ENCODE results near the gene LTB4R2. TPM values are rescaled to one million over a fixed set of nuclear protein-coding genes. Genes with fewer than 3 reads are reported as not detected.

Gene LTB4R2, protein sequence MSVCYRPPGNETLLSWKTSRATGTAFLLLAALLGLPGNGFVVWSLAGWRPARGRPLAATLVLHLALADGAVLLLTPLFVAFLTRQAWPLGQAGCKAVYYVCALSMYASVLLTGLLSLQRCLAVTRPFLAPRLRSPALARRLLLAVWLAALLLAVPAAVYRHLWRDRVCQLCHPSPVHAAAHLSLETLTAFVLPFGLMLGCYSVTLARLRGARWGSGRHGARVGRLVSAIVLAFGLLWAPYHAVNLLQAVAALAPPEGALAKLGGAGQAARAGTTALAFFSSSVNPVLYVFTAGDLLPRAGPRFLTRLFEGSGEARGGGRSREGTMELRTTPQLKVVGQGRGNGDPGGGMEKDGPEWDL
- total RNA-seq (2014; rRNA removed; shearing (Covaris generic)), result 1.8 and 5.4 TPM in 2 replicates

DNA sequence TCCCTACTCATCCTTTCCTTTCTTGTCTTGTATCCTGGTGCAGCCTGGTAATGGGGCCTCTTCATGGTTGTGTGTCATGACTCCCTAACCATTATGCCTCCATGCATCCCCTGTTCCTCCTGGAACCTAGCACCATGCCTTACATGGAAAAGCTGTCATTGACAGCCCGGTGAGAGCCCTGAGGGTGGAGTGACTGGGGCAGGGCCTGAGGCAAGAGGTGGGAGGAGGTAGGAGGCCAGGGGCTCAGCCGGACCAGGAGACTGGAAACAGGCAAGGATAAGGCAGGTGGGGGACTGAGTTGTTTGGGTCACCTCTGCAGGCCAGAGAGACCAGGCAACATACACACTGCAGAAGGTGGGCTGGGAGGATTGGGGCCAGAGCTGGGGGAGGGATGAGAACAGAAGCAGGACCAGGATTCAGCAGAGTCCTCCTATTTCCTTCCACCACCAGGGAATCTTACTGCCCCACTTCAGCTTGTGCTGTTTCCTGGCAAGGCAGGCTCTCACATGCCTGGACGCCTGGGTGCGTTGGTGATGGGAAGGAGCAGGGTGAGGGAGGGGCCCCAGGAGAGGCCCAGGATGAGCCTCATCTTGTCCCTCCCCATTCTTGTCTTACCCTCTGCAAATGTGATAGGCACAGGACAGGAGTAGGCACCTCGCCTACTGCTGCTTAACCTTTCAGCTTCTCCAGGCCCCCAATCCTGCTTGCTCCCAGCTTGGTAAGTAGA is at the start of gene LTB4R2:
TSS of gene LTB4R2 (plus strand) at position 603 of the 727 bp plus-strand sequence. CDS start 525 bp downstream, outside the sequence.
- no peak for DNase-seq (ENCODE audit: low spot score)
- in situ Hi-C loops (cut with HindIII; ENCODE audit: low sequenced_read_pairs), result no loop called here

- in situ Hi-C loops (cut with HindIII; ENCODE audit: low sequenced_read_pairs), result no loop called here
- DNase-seq (ENCODE audit: low spot score), result no peak
Measured at GRCh38 chr14:24260780-24261157, 49.2 kb upstream of the LTB4R2 start.

DNA sequence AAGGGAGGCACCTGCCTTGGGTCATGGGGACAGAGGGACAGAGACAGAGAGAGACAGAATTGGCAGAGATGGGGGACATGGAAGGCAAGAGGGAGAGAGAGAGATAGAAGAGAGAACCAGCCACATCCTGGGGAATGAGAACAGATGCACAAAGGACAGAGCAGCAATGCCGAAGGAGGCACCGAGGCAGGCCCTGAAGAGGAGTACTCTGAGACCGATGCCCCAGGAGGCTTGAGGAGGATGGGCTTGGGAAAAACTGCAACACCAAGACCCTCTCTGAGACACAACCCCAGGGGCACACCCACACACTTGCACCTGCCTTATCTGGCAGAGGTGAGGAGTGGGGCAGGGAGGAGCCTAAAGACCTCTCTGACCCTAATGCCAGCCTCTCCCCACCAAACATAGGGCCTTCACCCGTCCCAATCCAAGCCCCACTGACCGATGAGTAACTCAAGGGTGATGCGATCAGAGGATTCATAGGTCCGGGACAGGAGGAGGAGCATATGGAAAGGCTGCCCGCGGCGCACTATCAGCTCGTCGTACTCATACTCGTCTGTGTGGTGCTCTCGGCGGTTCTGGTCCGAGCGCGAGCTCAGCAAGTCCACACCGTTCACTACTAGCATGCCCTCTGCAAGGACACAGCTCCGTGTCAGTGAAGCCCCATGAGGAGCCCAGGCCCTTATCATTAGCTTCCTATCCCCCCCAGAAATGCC is 48.5 kb upstream of the LTB4R2 start:
- no peak for DNase-seq (ENCODE audit: low spot score)
- in situ Hi-C loops (cut with HindIII; ENCODE audit: low sequenced_read_pairs), result no loop called here

GRCh38 chr14:24261969-24262327 is 48.0 kb upstream of the LTB4R2 start:
- DNase-seq (ENCODE audit: low spot score), result no peak
- in situ Hi-C loops (cut with HindIII; ENCODE audit: low sequenced_read_pairs), result no loop called here

GRCh38 chr14:24262821-24263733 is 46.9 kb upstream of the LTB4R2 start, which contains the start of gene TGM1:
Gene TGM1 (minus strand): TSS chr14:24263177. CDS start chr14:24262352, 825 bp downstream.
- in situ Hi-C loops (cut with HindIII; ENCODE audit: low sequenced_read_pairs), result no loop called here
- DNase-seq (ENCODE audit: low spot score), result no peak

DNA sequence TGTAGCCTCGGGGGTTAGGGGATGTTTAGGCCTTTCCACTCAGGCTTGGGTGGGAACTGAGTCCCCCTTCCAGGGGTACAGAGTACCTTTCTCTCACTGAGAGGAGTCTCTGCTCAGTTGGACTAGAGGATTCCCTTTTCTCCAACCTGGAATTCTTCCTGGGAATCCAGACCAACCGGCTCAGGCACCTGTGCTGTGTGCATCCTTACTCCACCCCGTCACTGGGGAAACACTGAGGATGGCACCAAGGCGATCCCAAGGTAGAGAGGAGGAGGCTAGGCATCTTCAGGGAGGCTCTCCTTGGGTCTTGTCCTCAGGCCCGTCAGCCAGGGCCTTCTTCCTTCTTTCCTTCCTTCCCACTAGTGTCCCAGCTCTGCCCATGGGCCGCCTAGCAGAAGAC is 46.1 kb upstream of the LTB4R2 start:
- in situ Hi-C loops (cut with HindIII; ENCODE audit: low sequenced_read_pairs), result no loop called here
- no peak for DNase-seq (ENCODE audit: low spot score)

DNA sequence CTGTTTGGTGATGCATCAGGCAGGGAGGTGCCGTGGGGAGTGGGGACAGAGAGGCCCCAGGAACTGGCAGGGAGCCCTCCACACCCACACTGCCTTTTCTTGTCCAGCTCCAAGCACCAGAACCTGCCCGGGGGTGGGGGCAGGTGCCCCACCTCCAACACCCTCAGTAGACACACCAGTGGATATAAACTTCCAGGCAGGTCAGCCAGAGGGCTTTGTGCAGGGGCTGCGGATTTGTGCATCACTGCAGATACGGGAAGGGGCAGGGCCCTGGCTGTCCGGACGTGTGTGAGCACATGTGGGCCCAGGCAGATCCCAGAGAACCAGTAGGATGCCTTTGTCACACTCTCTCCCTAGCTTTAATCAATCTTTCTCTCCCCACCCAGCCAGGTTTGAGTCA is 45.6 kb upstream of the LTB4R2 start:
- DNase-seq (ENCODE audit: low spot score), result no peak
- in situ Hi-C loops (cut with HindIII; ENCODE audit: low sequenced_read_pairs), result no loop called here

- in situ Hi-C loops (cut with HindIII; ENCODE audit: low sequenced_read_pairs), result no loop called here
- DNase-seq (ENCODE audit: low spot score), result no peak
Measured at GRCh38 chr14:24266344-24267244, 43.3 kb upstream of the LTB4R2 start.

DNA sequence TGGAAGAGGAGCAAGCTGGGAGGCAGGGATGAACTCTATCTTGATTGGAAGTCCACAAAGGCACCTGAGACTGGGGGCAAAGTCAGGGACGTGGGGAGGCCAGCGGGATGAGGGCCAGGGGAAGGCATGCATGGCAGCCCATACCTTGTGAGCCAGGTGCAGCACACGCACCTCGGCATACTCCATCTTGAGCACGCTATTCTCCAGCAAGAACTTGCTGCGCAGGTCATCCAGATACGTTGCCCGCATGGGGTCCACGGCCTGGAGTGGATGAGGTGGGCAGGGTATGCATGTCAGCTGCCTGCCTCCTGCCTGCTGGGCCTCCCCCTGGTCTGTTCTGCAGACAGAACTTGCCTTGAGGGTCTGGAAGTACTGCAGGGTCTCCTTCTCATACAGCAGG is 42.4 kb upstream of the LTB4R2 start:
- in situ Hi-C loops (cut with HindIII; ENCODE audit: low sequenced_read_pairs), result no loop called here
- no peak for DNase-seq (ENCODE audit: low spot score)

DNA sequence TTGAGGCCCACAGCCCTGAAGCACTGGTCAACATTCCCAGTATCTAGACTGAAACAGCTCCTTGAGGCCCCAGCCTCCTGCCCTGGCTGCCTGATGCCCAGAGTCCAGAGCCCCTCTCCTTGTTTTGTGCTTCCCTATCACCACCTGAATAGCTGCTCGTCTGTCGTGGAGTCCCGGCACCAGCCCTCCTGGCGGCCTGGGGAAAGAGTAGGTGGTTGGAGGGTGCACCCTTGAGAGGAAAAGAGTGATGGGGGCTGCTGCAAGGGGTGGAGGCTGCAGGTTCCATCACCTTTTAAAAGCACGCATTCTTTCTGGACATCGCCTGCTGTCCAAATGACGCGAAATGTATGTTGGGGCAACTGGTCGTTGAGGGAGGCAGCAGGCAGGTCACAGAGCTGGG is 41.7 kb upstream of the LTB4R2 start:
- no peak for DNase-seq (ENCODE audit: low spot score)
- in situ Hi-C loops (cut with HindIII; ENCODE audit: low sequenced_read_pairs), result no loop called here

GRCh38 chr14:24269368-24269767 is 40.6 kb upstream of the LTB4R2 start:
- in situ Hi-C loops (cut with HindIII; ENCODE audit: low sequenced_read_pairs), result no loop called here
- no peak for DNase-seq (ENCODE audit: low spot score)

- in situ Hi-C loops (cut with HindIII; ENCODE audit: low sequenced_read_pairs), result no loop called here
Measured at GRCh38 chr14:24269910-24270536, 39.9 kb upstream of the LTB4R2 start.

GRCh38 chr14:24270537-24271133 is 39.3 kb upstream of the LTB4R2 start:
- DNase-seq (ENCODE audit: low spot score), result no peak
- in situ Hi-C loops (cut with HindIII; ENCODE audit: low sequenced_read_pairs), result no loop called here

More at GRCh38 chr14:24269910-24270536, 39.9 kb upstream of the LTB4R2 start:
- DNase-seq (ENCODE audit: low spot score), result no peak

DNA sequence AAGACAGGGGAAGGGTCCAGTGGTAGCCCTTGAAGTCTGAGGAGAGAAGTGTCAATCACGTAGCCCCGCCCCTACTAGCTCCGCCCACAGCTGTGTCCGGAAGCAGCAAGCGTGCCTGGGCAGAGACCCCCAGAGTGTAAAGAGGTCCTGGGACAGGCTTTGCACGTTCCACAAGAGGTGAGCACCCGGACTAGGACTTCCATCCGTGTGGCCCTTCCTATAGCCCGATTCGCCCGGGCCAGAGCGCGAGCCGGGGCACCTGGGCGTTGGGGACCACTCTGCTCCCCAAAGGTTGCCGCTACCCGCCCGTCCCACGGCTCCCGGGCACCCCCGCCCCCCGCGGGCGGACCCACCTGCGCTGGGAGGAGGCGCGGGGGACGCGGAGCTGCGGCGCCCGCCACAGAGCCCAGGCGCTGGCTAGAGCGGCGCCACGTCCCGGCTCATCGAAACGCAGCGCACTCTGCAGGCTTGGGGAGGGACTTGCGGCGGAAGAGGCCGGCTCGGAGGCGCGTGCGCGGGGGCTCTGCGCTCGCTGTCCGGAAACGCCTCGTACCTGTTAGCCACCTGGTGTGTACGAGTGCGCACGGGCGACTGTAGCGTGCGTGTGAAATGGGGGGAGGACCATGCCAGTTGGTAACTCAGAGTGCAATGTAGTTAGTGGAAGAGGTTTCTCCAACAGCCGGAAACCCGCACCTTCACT is 38.7 kb upstream of the LTB4R2 start, which contains the start of gene RABGGTA:
TSS of gene RABGGTA (minus strand) at position 464 of the 700 bp plus-strand sequence. CDS start 482 bp downstream, outside the sequence.
- peak; percentile 88 for DNase-seq (ENCODE audit: low spot score)
- in situ Hi-C loops (cut with HindIII; ENCODE audit: low sequenced_read_pairs), result no loop called here

DNA sequence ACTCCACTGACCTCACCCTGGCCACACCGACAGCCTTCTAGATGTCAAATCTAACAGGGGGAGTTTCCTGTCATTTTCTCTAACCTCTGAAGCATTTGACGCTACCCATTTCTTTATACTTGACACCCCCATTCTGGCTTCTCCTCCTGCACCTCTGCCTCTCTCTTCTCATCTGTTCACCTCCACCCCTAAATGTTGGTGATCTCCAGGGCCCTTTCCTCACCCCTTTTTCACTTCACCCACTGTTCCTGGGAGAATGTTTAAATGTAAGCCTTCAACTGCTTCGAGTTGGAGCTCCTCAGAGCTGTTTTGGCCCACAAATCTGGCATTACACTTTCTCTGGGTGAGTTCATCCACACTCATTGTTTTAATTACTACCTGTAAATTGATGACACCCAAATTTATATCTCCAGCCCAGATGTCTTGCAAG is 38.1 kb upstream of the LTB4R2 start:
- in situ Hi-C loops (cut with HindIII; ENCODE audit: low sequenced_read_pairs), result no loop called here
- no peak for DNase-seq (ENCODE audit: low spot score)

DNA sequence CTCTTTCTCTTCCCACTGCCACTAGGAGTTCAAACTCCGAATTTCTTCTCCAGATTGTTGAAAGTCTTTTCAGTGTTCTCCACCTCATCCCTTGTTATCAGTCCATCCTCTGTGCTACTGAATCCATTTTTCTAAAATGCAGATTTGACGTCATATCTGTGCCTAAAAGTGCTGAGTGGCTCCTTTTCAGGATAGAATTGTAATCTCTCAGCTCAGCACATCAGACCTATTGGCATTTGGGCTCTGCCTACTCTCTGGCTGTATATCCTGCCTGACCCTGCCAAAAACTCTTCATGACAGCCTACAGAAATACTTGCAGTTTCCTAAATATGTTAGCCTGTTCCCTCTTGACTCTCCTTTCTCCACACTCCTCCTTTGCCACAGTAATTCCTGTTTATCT is 37.5 kb upstream of the LTB4R2 start:
- in situ Hi-C loops (cut with HindIII; ENCODE audit: low sequenced_read_pairs), result no loop called here
- no peak for DNase-seq (ENCODE audit: low spot score)

Data from G401 (cell line).